ENCODE results near the gene CMTM3. TPM values are rescaled to one million over a fixed set of nuclear protein-coding genes. Genes with fewer than 3 reads are reported as not detected.
A peak's percentile ranks its signal among the peaks of the same experiment; 100 is the strongest.

CMTM3 gene
- total and polyA plus RNA-seq, 9 of the 15 experiments (the other 6 are each of a cell fraction or from before 2014, with no cell fraction given) = 4.6 to 33.4 (median 17.5) TPM

GRCh38 chr16:66619534-66620428 lies 15.3 kb downstream of the CMTM3 start:
- intact Hi-C loops (cut with micrococcal nuclease) = loop anchor here (5.0 kb wide), 1 partner anchor 78 kb away; the partner anchor contains the start of gene CMTM4
- ATAC-seq = peak; percentile 63
- H3K79me2 ChIP-seq (ENCODE audit: control insufficient read depth, insufficient read depth, low read length) = no peaks in the 10 kb centered on the region
- WGBS (ENCODE audit: insufficient coverage, low coverage, missing lambda C conversion rate) = 28% methylated on average over 12 of the region's 12 CpGs
- H3K9me1 ChIP-seq (ENCODE audit: control insufficient read depth, insufficient read depth, low read length) = no peaks in the 10 kb centered on the region
- H3K9ac ChIP-seq (ENCODE audit: insufficient read depth in 1 of 2, low read depth in 2 of 2, low read length in 2 of 2) = peak overlapping the region; percentile 35 to 87; a peak in 3 of 4 replicates
- peak overlapping the region; percentile 43; the same call in 1 of the 2 replicates for H3K4me2 ChIP-seq (ENCODE audit: insufficient read depth, low read length)
- H3K27ac ChIP-seq (ENCODE audit: extremely low read depth, low read depth, low read length) = peak overlapping the region; percentile 78
- FAIRE-seq = peak; percentile 85
- ChIA-PET CTCF (ENCODE audit: low intra/inter-chr PET ratio) (no interaction called here), POLR2A (interaction anchor here (0.5 to 3.6 kb wide), 10 partner anchors 8 to 363 kb away, joined by 3 to 31 read pairs (median 4); no protein-coding TSS in a partner anchor)
- H3K4me1 ChIP-seq (replicated peaks in 1 of 2; ENCODE audit: control insufficient read depth in 2 of 2, insufficient read depth in 2 of 2, low read length in 2 of 2) = peaks cover 40 to 64% of the 10 kb centered on the region in 2 experiments
- peak in 2 of 4 experiments; percentile 48 to 75 for DNase-seq (ENCODE audit: extremely low read depth in 1 of 4, low spot score in 3 of 4)
- peaks cover 41% of the 10 kb centered on the region for H3K36me3 ChIP-seq (ENCODE audit: control insufficient read depth, insufficient read depth, low read length)
- no peaks in the 10 kb centered on the region for H3K9me3 ChIP-seq (replicated peaks; ENCODE audit: control insufficient read depth, insufficient read depth, low read depth, low read length)
- no peak overlapping the region for H3K4me3 ChIP-seq
- H2AFZ ChIP-seq (ENCODE audit: low read depth, low read length) = peak overlapping the region; percentile 36; the same call in 1 of the 2 replicates
- no TSS peak for BruUV-seq (replicated peaks)
- in situ Hi-C loops (cut with MboI) = no loop called here
- H4K20me1 ChIP-seq (replicated peaks; ENCODE audit: control insufficient read depth, insufficient read depth, low read length) = no peaks in the 10 kb centered on the region
- no peaks in the 10 kb centered on the region for H3K27me3 ChIP-seq (ENCODE audit: control insufficient read depth in 2 of 2, insufficient read depth in 2 of 2, low read length in 2 of 2)
- TF ChIP-seq CREM (IDR thresholded peaks at IDR 0.05; ENCODE audit: low read depth) (peak; percentile 68), IRF9 (tag; IDR thresholded peaks at IDR 0.05) (no peak), ATF3 (IDR thresholded peaks at IDR 0.05) (peak; percentile 77), ATF3 (CRISPR knock-in tag; conservative IDR thresholded peaks at IDR 0.05) (no peak), USF1 (CRISPR knock-in tag; IDR thresholded peaks at IDR 0.05) (peak; percentile 48; the same call in 1 of the 2 replicates), EP400 (IDR thresholded peaks at IDR 0.05) (peak; percentile 75), ERF (CRISPR knock-in tag; IDR thresholded peaks at IDR 0.05) (no peak), CEBPG (CRISPR knock-in tag; IDR thresholded peaks at IDR 0.05) (peak; percentile 73), CEBPG (tag; conservative IDR thresholded peaks at IDR 0.05 in 1 of 2, IDR thresholded peaks at IDR 0.05 in 1 of 2) (peak in 1 of 2 experiments; percentile 92; a peak in 2 of 4 replicates), DACH1 (IDR thresholded peaks at IDR 0.05; ENCODE audit: partially characterized antibody) (peak; percentile 10), ESRRB (CRISPR knock-in tag; IDR thresholded peaks at IDR 0.05; ENCODE audit: borderline replicate concordance) (no peak), RAD51 (IDR thresholded peaks at IDR 0.05; ENCODE audit: borderline replicate concordance, low read depth) (0 out of 2 replicates have a peak, but pooled peaks have one; percentile 21), HMGN3 (IDR thresholded peaks at IDR 0.05; ENCODE audit: borderline replicate concordance, extremely low read depth, insufficient read length, low read depth, low read length) (no peak), ZBTB12 (CRISPR knock-in tag; IDR thresholded peaks at IDR 0.05) (peak; percentile 19; the same call in 1 of the 2 replicates), TCF3 (CRISPR knock-in tag; IDR thresholded peaks at IDR 0.05) (peak; percentile 37)
